ENCODE data around the gene TPSAB1.

DNA sequence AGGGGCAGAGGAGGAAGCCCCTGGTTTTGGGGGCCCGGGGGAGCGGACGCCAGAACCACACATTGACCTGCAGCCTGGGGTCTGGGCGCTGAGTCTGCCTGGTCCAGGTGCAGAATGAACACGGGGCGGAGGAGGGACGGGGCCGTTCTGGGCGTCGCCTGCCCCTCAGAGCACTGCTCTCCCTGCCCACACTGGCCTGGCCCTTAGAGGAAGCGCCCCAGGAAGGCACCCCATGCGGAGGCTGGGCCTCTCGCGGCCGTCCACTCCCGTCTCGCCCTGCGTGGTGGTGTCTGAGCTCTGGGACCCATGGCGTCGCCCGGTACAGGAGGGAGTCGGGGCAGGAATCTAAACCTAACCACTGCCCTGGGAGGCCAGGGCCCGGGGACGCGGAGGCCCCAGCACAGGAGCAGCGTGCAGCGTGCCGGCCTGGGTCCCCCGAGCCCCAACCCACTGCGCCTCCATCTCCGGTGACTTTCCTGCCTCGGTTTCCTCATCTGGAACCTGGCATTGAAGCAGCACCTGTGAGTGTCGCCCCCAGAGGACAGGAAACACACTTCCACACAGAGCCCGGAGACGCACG lies 19.7 kb downstream of the TPSAB1 start:
- TF ChIP-seq, protein P1, sequence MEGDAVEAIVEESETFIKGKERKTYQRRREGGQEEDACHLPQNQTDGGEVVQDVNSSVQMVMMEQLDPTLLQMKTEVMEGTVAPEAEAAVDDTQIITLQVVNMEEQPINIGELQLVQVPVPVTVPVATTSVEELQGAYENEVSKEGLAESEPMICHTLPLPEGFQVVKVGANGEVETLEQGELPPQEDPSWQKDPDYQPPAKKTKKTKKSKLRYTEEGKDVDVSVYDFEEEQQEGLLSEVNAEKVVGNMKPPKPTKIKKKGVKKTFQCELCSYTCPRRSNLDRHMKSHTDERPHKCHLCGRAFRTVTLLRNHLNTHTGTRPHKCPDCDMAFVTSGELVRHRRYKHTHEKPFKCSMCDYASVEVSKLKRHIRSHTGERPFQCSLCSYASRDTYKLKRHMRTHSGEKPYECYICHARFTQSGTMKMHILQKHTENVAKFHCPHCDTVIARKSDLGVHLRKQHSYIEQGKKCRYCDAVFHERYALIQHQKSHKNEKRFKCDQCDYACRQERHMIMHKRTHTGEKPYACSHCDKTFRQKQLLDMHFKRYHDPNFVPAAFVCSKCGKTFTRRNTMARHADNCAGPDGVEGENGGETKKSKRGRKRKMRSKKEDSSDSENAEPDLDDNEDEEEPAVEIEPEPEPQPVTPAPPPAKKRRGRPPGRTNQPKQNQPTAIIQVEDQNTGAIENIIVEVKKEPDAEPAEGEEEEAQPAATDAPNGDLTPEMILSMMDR (IDR thresholded peaks at IDR 0.05; ENCODE audit: borderline replicate concordance, extremely low read depth, low read length, poor library complexity, severe bottlenecking) = no peak
- no peak for TF ChIP-seq EZH2 (IDR thresholded peaks at IDR 0.05; ENCODE audit: borderline replicate concordance, low read depth, low read length, severe bottlenecking)
